Esophagus muscularis mucosa (tissue), 4 donors: ENCODE data around the gene TADA2B. TPM values are rescaled to one million over a fixed set of nuclear protein-coding genes. Genes with fewer than 3 reads are reported as not detected.

Experiments
- DNase-seq: peaks from one replicate; pipeline ENCODE4 v3.0.0-alpha.2; 2017; ENCODE audit errors: extremely low spot score
- H3K27ac ChIP-seq, 4 donors: fragments of 200-600 bp; sonication (generic); replicated peaks in 1 of 4; 1 replicate in 3 of 4; 2 replicates in 1 of 4; pipeline ENCODE4 v1.5.1; 2016 to 2019; ENCODE audit warnings: mild to moderate bottlenecking in 1 of 4
- H3K27me3 ChIP-seq, 4 donors: fragments of 200-600 bp; sonication (generic); one replicate each; pipeline versions ENCODE4 v1.5.1 to v1.6.0; 2016 to 2019
- H3K36me3 ChIP-seq, 4 donors: fragments of 200-600 bp; sonication (generic); one replicate each; pipeline ENCODE4 v1.5.1; 2016 to 2019
- H3K4me1 ChIP-seq, 4 donors: fragments of 200-600 bp; sonication (generic); one replicate each; pipeline ENCODE4 v1.5.1; 2016 to 2019
- H3K4me3 ChIP-seq, 4 donors: fragments of 200-600 bp; sonication (generic); 1 replicate in 2 of 4; 2 replicates in 2 of 4; pipeline ENCODE4 v1.5.1; 2016 to 2019; ENCODE audit warnings: mild to moderate bottlenecking in 4 of 4, moderate library complexity in 1 of 4
- H3K9me3 ChIP-seq, 4 donors: fragments of 200-600 bp; sonication (generic); 1 replicate in 3 of 4; 2 replicates in 1 of 4; pipeline ENCODE4 v1.5.1; 2016 to 2019
- CTCF ChIP-seq, 3 experiments: fragments of 200-600 bp in 2 of 3; fragments of 450-650 bp in 1 of 3; sonication (generic) in 2 of 3; IDR thresholded peaks; one replicate each; pipeline ENCODE4 v1.5.1; 2017 to 2019; ENCODE audit warnings: antibody characterized with exemption in 3 of 3, mild to moderate bottlenecking in 2 of 3, moderate library complexity in 1 of 3
- EP300 ChIP-seq: sonication (generic); formaldehyde crosslinking; IDR thresholded peaks from one replicate; pipeline ENCODE4 v1.6.1; 2017; ENCODE audit warnings: antibody characterized with exemption
- POLR2A ChIP-seq: fragments of 450-650 bp; IDR thresholded peaks from one replicate; pipeline ENCODE4 v1.6.1; 2017; ENCODE audit warnings: antibody characterized with exemption, moderate library complexity, mild to moderate bottlenecking, low read depth
- POLR2AphosphoS5 ChIP-seq, 2 donors: sonication (generic); formaldehyde crosslinking; IDR thresholded peaks; one replicate each; pipeline ENCODE4 v1.6.1; 2017; ENCODE audit warnings: antibody characterized with exemption in 2 of 2
- WGBS: methylation state at CpG from one replicate; pipeline ENCODE4 v1.1.5; 2018; 5-methylcytosine and 5-hydroxymethylcytosine counted together
- intact Hi-C: fragments of 100-400 bp; cut with DNase I; formaldehyde crosslinking; loops from one replicate; pipeline ENCODE4 v1.15.1; 2023
- total RNA-seq, 4 donors: library from RNA; depleted of rRNA; stranded (reverse); fragments of >200 nt; gene quantifications; one replicate each; pipeline versions ENCODE4 v1.1.0 to v1.2.1, GENCODE V29; 2016

The TADA2B gene
- total RNA-seq, 4 donors from 2014 or later: 19.9 to 31.7 (median 26.3) TPM

GRCh38 chr4:7073059-7073458, 29.9 kb downstream of the TADA2B start:
- Histone ChIP-seq H3K27ac (no peak overlapping the region), H3K4me3 (no peak overlapping the region), H3K4me1 (peaks cover 10 to 20% (median 17%) of the 10 kb centered on the region in 4 donors), H3K36me3 (no peaks in the 10 kb centered on the region), H3K27me3 (no peaks in the 10 kb centered on the region), H3K9me3 (no peaks in the 10 kb centered on the region)
- 87% methylated on average over 12 of the region's 14 CpGs for WGBS
- intact Hi-C loops: loop anchor here (5.0 kb wide), 1 partner anchor 356 kb away; the partner anchor contains the start of gene BLOC1S4
- no peak for TF ChIP-seq EP300
- no peak for TF ChIP-seq POLR2A
- TF ChIP-seq CTCF (IDR thresholded peaks at IDR 0.05): no peak
- no peak for TF ChIP-seq POLR2AphosphoS5 (IDR thresholded peaks at IDR 0.05)
- DNase-seq: no peak

- Histone ChIP-seq H3K4me3 (no peak overlapping the region), H3K9me3 (no peaks in the 10 kb centered on the region), H3K36me3 (no peaks in the 10 kb centered on the region), H3K4me1 (peaks cover 8 to 18% (median 14%) of the 10 kb centered on the region in 4 donors), H3K27me3 (no peaks in the 10 kb centered on the region), H3K27ac (no peak overlapping the region)
- intact Hi-C loops: loop anchor here (5.0 kb wide), 1 partner anchor 356 kb away; the partner anchor contains the start of gene BLOC1S4
- no peak for TF ChIP-seq CTCF (IDR thresholded peaks at IDR 0.05)
- no peak for TF ChIP-seq EP300
- no peak for TF ChIP-seq POLR2A
- TF ChIP-seq POLR2AphosphoS5 (IDR thresholded peaks at IDR 0.05): no peak
- 78% methylated on average over 10 of the region's 18 CpGs for WGBS
- no peak for DNase-seq
Observed at GRCh38 chr4:7073526-7074390, 30.6 kb downstream of the TADA2B start.

- DNase-seq: no peak
- H3K36me3 ChIP-seq: no peaks in the 10 kb centered on the region
- H3K9me3 ChIP-seq: no peaks in the 10 kb centered on the region
- intact Hi-C loops: loop anchor here (5.0 kb wide), 1 partner anchor 357 kb away; the partner anchor contains the start of gene BLOC1S4
- 82% methylated on average over 6 of the region's 9 CpGs for WGBS
- H3K27me3 ChIP-seq: no peaks in the 10 kb centered on the region
- TF ChIP-seq CTCF (IDR thresholded peaks at IDR 0.05): no peak
- TF ChIP-seq POLR2A: no peak
- TF ChIP-seq EP300: no peak
- TF ChIP-seq POLR2AphosphoS5 (IDR thresholded peaks at IDR 0.05): no peak
- H3K4me1 ChIP-seq: peaks cover 4 to 11% (median 7%) of the 10 kb centered on the region in 4 donors
- H3K4me3 ChIP-seq: no peak overlapping the region
- H3K27ac ChIP-seq: no peak overlapping the region
Observed at GRCh38 chr4:7074426-7074825, 31.3 kb downstream of the TADA2B start.

GRCh38 chr4:7075962-7076695, 33.0 kb downstream of the TADA2B start:
- intact Hi-C loops: no loop called here
- DNase-seq: no peak
- no peaks in the 10 kb centered on the region for H3K4me1 ChIP-seq
- no peak overlapping the region for H3K27ac ChIP-seq
- 80% methylated on average over 25 of the region's 25 CpGs for WGBS
- H3K9me3 ChIP-seq: no peaks in the 10 kb centered on the region
- no peak overlapping the region for H3K4me3 ChIP-seq
- no peaks in the 10 kb centered on the region for H3K27me3 ChIP-seq
- TF ChIP-seq POLR2AphosphoS5 (IDR thresholded peaks at IDR 0.05): no peak
- no peak for TF ChIP-seq CTCF (IDR thresholded peaks at IDR 0.05)
- no peak for TF ChIP-seq POLR2A
- no peak for TF ChIP-seq EP300
- no peaks in the 10 kb centered on the region for H3K36me3 ChIP-seq
